Occipital lobe (tissue), 2 donors: Measurements from ENCODE around the gene RASSF8. TPM values are rescaled to one million over a fixed set of nuclear protein-coding genes. Genes with fewer than 3 reads are reported as not detected.
A peak's percentile ranks its signal among the peaks of the same experiment; 100 is the strongest.
"Not testable (repeated sequence)": the region's sequence is repeated elsewhere in the genome, so short reads cannot be mapped to it uniquely, and the experiment has no call there.

ENCODE experiments used
- DNase-seq: peaks from one replicate; lab custom pipeline; 2025; lab: John Stamatoyannopoulos, UW
- total RNA-seq: library from RNA; depleted of rRNA; stranded (reverse); fragments of >200 nt; gene quantifications from one replicate; pipeline ENCODE4 v1.2.3, GENCODE V29; 2014

Gene RASSF8
- total RNA-seq, 1 donor from 2014 or later, result 22.5 TPM

DNA sequence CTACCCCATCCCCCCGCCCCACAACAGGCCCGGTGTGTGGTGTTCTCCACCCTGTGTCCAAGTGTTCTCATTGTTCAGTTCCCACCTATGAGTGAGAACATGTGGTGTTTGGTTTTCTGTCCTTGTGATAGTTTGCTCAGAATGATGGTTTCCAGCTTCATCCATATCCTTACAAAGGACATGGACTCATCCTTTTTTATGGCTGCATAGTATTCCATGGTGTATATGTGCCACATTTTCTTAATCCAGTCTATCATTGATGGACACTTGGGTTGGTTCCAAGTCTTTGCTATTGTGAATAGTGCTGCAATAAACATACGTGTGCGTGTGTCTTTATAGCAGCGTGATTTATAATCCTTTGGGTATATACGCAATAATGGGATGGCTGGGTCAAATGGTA, 98.8 kb downstream of the RASSF8 start:
- not testable (repeated sequence) for DNase-seq

DNA sequence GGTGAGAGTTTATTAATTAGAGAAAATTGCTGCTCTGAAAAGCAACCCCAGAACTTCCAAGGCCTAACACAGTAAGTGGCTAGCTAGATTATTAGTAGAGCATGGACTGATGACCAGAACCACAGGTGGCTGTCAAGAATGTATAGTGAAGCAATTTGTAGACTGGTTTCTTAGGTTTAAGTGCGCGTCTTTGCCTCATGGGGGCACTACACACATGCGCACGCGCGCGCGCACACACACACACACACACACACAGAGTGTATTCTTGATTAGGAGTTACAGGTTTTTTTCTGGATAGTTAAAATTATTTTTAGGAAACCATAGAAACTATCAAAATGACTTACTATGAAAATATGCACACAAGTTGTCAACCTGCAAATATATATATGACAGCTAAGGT, 99.8 kb downstream of the RASSF8 start:
- DNase-seq, result no peak

- DNase-seq, result no peak
Measured at GRCh38 chr12:26058818-26059217, 100.3 kb downstream of the RASSF8 start.

- no peak for DNase-seq
Measured at GRCh38 chr12:26062006-26062405, 103.5 kb downstream of the RASSF8 start.

- DNase-seq, result no peak
Measured at GRCh38 chr12:26062566-26062965, 104.1 kb downstream of the RASSF8 start.

DNA sequence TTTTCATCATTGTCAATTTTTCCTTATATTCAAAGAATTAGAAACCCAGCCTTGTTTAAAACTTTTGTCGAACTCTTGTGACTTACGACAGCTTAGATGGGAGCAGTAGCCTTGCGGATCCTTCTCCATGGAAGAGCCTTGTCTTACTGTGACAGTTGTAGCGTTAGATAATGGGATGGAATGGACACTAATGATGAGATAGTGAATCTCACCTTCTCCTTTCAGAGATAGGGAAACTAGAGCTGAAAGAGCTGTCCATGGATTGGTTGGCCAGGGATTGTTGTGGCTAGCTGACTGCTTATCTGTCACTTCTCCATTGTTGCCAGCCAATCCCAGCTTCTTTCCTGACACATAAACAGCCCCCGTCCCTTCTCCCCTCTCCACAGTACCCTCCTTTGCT, 107.0 kb downstream of the RASSF8 start:
- no peak for DNase-seq

DNA sequence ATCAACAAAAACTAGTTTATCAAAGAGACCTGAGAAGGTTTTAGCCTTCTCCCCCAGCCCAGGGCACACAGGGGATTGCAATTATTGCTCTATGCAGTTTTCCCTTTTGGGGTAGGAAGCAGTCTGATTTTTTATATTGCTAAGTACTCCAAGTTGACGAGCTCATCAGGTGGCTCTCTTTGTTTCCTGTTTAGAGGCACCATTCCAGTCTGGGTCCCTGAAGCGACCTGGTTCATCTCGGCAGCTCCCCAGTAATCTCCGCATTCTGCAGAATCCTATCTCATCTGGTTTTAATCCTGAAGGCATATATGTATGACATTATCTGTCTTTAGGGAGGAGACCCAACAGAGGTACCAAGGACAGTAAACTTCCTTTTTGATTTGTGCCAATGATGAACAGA, 110.0 kb downstream of the RASSF8 start:
- DNase-seq, result no peak

DNA sequence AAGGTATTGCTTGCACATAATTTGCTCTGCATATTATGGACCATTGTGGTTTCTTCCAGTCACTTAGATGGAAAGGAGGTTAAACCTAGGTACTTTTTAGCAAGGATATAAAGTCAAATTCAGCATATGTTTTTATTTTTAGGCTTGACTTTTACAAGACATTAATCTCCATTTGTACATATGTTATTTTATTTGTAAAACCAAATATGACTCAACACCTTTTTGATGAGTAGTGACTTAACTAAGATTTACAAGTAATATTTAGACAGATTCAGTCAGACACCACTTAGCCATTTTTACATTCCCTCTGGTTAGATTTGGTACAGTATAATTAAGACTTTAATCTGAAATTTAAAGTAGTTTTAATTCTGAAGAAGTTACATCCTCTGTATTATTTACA, 111.3 kb downstream of the RASSF8 start:
- DNase-seq, result no peak

- DNase-seq, result no peak
Measured at GRCh38 chr12:26077915-26078702, 119.6 kb downstream of the RASSF8 start.

- no peak for DNase-seq
Measured at GRCh38 chr12:26080911-26081310, 122.4 kb downstream of the RASSF8 start.

GRCh38 chr12:26086936-26087335, 128.5 kb downstream of the RASSF8 start:
- DNase-seq, result no peak

DNA sequence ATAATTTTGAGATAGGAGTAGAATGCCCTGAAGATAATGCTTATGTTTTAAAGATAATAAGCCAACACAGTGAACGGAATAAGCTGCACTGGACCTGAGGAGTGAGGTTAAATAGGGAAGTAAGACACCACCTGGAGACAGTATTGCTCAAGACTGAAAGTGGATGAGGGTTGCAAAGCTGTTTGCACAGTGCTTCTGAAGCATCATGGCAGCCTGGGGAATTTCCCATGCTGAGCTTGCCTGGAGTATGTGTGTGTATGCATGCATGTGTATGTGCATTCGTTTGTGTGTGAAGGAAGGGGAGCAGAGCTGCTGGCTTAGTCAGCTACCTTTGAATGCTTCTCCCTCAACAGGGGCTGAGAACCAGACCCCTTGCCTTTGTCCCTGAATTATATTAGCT, 130.5 kb downstream of the RASSF8 start:
- no peak for DNase-seq

DNA sequence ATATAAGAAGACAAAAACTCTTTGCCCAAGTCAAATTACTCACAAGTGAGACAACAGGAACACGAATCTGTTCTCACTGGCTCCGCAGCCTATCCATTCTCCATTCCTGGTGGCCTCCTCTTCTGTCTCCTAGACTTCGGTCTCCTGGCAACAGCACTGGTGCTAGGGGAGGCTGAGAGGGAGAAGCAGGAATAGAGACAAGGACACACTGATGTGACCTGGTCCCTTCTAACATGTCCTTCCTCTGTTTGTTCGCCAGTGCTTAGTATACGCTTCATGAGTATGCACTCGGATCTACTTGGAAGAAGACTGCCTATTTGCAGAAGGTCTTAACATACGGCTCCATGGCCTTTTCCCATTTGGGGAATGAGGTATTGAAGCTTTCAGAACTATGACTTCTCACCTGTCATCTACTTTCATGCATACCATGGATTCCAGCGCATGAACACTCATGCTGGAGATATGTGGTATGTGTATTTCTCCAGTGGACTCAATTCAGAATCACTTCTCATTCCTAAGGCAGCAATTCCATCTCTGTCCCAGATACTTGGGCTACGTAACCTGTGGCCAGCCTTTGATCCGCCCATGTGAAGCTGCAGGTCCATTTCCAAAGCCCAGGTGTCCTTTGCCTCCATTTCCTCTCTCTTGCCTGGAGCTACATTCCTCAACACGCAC, 132.5 kb downstream of the RASSF8 start:
- DNase-seq, result no peak

DNA sequence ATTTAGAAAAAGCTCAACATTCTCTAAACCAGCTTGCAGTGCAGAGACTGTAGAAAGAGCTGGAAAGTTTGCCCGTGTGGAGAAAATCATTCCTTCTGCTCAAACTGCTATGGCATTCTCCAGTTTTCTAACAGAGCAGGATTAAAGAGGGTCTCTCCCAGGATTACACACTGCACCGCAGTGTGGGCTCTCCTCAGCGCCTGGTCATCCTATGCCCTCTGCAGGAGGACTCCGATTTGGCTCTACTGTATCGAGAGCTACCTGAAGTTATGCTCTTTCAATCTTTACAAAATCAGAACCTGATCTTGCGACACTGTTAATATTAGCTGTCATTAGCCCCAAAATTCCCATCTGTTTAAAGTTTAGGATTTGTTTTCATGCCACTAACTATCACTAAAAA, 133.3 kb downstream of the RASSF8 start:
- DNase-seq, result no peak

- no peak for DNase-seq
Measured at GRCh38 chr12:26092346-26093105, 134.0 kb downstream of the RASSF8 start.

GRCh38 chr12:26095186-26095585, 136.7 kb downstream of the RASSF8 start:
- DNase-seq, result no peak

GRCh38 chr12:26096036-26096435, 137.6 kb downstream of the RASSF8 start:
- DNase-seq, result no peak

GRCh38 chr12:26097046-26097878, 138.8 kb downstream of the RASSF8 start:
- peak; percentile 55 for DNase-seq

DNA sequence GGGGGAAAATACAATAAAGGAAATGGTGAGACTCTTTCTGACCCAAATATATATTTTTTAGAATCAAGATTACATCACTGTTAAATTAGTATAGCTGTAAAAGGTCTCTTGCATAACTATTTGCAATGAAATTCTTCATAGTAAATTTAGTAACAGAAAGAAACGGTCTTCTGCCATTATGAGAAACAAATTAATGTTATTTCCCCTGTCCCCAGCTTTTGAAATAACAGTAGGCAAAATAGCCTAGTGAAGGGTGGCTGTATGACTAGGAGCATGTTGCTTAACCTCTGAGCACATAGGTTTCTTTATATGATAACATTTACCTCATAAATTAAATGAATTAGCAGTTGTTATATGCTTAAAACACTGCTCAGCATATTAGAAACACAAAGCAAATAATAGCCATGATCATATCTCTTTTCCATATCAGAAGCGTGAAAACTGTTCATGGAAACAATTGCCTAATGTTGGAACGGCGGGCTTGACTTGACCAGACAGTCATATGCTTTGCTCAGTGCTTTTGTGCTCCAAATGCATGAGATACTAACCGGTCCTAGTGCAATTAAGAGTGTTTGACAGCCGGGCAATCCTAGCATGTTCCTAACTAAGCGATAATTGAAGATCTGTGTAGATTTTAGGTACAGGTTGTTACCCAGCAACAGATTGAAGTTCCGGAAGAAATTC, 142.3 kb downstream of the RASSF8 start:
- no peak for DNase-seq

DNA sequence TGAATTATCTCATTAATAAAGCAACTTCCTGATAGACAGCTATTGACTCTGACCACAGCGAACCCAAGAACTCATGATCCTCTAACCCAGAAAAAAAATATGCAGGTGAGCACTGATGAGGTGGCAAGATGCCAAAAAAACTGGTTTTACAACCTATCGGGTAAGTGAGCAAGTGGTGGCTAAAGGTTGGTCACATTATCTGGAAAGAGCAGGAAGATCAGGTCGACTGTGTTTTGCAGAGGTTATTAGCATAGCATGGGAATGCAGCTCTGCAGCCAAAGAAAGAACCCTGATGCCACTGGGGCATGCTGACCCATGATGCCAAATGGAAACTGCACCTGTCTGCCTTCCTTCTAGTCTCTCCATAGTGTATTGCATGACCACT, 142.9 kb downstream of the RASSF8 start:
- DNase-seq, result no peak

DNA sequence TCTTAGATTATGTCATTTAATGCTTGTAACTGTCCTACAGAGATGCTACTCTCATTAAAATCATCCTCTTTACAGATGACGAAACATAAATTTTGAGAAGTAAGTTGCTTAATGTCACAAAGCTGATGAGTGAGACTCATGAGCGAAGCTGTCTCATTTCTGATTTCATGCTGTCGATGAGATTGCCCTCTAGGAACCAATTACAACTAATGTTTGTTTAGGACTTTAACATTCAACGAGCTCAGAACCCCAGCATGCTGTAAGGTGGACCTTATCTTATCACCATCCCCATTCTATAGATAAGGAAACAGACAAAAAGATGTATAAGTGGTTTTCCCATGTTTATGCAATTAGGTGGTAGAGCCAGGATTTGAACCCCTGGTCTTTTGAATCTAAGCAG, 143.3 kb downstream of the RASSF8 start:
- DNase-seq, result no peak
